Esophagus squamous epithelium (tissue), 4 donors: ENCODE measurements around the gene TRAT1.

ENCODE experiments used
- CTCF ChIP-seq, 6 experiments: fragments of 450-650 bp in 4 of 6; fragments of 200-600 bp in 2 of 6; sonication (generic) in 2 of 6; IDR thresholded peaks; one replicate each; pipeline ENCODE4 v1.5.1; 2016 to 2019; ENCODE audit warnings: antibody characterized with exemption in 6 of 6, mild to moderate bottlenecking in 4 of 6, moderate library complexity in 4 of 6
- POLR2A ChIP-seq, 4 donors: fragments of 450-650 bp; IDR thresholded peaks; one replicate each; pipeline ENCODE4 v1.6.1; 2017; ENCODE audit warnings: antibody characterized with exemption in 4 of 4, mild to moderate bottlenecking in 4 of 4, moderate library complexity in 3 of 4

GRCh38 chr3:108887121-108887520, 64.5 kb downstream of the TRAT1 start:
- TF ChIP-seq POLR2A (IDR thresholded peaks at IDR 0.05) (no peak), CTCF (IDR thresholded peaks at IDR 0.05) (no peak)
